ENCODE measurements around the gene GRAMD4.
"Not testable (repeated sequence)": the region's sequence is repeated elsewhere in the genome, so short reads cannot be mapped to it uniquely, and the experiment has no call there.

The GRAMD4 gene

GRCh38 chr22:46619240-46619829, 851 bp upstream of the GRAMD4 start:
- DNase-seq (ENCODE audit: low read depth in 2 of 2): no peak

DNA sequence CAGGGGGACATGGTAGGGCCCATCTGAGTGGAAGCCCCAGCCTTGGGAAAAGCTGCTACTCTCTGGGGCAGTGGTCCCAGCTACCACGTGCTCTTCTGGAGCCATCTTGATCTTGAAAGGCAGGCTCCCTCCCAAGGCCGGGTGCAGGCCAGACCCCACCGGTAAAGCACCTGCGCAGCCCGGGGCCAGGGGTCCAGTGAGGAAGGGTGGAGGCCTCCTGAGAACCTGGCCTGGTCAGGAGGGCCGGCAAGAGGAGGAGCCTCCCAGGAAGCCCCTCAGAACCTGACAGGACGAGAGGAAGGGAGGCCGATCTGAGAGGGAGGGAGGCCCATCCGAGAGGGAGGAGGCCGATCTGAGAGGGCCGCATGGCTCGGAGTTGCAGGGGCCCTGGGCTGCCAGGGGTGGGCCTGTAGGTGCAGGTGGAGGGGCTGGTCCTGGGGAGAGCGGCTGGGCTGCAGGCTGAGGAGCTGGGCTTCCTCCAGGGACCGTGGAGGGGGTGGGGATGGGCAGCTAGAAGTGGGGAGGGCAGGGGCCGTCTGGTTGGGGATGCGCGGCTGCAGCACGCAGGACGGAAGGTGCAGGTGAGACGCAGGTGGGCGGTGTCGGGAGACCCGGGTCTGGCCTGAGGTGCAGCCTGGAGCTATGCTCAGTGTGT, 529 bp downstream of the GRAMD4 start:
- DNase-seq (ENCODE audit: low read depth in 2 of 2): no peak

DNA sequence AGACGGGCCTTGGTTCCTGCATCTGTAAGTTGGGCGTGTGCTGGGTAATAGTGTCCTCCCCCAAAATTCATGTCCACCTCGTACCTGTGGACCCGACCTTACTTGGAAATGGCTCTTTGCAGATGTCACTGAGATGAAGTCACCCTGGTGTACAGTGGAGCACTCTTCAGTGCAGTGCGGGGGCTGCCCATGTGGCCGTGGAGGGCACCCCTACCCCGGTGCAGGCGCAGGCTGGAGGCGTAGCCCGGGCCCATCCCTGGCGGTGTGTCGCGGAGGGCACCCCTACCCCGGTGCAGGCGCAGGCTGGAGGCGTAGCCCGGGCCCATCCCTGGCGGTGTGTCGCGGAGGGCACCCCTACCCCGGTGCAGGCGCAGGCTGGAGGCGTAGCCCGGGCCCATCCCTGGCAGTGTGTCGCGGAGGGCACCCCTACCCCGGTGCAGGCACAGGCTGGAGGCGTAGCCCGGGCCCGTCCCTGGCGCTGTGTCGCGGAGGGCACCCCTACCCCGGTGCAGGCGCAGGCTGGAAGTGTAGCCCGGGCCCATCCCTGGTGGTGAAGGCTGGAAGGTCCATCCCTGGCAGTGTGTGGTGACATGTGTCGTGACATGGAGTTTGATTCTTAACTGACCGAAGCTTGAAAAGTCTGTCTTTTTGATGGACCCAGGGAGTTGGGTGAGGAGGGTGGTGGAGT, 1.2 kb downstream of the GRAMD4 start:
- DNase-seq (ENCODE audit: low read depth in 2 of 2): not testable (repeated sequence)

- no peak for DNase-seq (ENCODE audit: low read depth in 2 of 2)
Observed at GRCh38 chr22:46622081-46622521, 1.9 kb downstream of the GRAMD4 start.

GRCh38 chr22:46625113-46625842, 5.1 kb downstream of the GRAMD4 start:
- DNase-seq (ENCODE audit: low read depth in 2 of 2): no peak

DNA sequence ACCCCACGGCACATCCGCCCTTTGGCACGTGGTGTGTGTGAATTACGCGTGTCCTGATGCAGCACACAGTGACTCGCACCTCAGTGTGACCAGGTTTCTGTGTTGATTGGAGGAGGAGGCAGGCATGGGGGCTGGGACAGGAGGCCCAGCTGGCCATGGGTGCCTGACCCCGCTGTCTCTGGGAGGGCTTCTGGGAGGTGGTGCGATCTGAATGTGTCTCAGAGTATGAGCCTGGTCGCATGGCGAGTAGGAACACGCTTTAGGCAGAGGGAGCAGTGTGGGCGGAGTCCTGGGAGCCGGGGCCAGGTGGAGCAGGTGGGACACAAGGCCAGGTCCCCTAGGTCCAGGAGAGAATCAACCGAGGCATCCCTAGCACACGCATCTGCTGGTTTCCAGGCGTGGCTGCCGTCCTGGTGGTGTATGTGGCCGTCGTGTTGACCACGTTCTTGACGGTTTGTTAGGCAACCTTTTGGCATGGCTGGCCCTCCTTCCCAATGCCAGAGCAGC, 5.7 kb downstream of the GRAMD4 start:
- no peak for DNase-seq (ENCODE audit: low read depth in 2 of 2)

DNA sequence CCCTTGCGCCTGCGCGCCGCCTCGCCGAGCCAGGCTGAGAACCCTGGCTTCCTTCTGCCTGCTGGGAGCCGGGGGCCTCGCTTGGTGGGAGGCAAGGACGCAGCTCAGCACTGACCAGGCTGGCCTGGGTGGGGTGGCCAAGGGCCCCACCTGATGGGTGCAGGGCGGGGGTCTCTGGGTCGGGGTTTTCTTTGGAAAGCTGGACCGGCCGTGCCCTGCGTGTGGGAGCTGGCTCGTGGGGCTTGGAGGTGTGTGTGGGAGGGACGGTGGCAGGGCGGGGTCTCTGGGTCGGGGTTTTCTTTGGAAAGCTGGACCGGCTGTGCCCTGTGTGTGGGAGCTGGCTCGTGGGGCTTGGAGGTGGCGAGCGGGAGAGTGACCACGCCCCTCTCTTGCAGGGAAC, 6.2 kb downstream of the GRAMD4 start:
- no peak for DNase-seq (ENCODE audit: low read depth in 2 of 2)

- DNase-seq (ENCODE audit: low read depth in 2 of 2): no peak
Observed at GRCh38 chr22:46626911-46627805, 7.0 kb downstream of the GRAMD4 start.

- no peak for DNase-seq (ENCODE audit: low read depth in 2 of 2)
Observed at GRCh38 chr22:46627806-46628482, 7.8 kb downstream of the GRAMD4 start.

GRCh38 chr22:46628756-46629155, 8.6 kb downstream of the GRAMD4 start:
- no peak for DNase-seq (ENCODE audit: low read depth in 2 of 2)

GRCh38 chr22:46629291-46629690, 9.1 kb downstream of the GRAMD4 start:
- DNase-seq (ENCODE audit: low read depth in 2 of 2): no peak

GRCh38 chr22:46631113-46631512, 10.9 kb downstream of the GRAMD4 start:
- DNase-seq (ENCODE audit: low read depth in 2 of 2): no peak

DNA sequence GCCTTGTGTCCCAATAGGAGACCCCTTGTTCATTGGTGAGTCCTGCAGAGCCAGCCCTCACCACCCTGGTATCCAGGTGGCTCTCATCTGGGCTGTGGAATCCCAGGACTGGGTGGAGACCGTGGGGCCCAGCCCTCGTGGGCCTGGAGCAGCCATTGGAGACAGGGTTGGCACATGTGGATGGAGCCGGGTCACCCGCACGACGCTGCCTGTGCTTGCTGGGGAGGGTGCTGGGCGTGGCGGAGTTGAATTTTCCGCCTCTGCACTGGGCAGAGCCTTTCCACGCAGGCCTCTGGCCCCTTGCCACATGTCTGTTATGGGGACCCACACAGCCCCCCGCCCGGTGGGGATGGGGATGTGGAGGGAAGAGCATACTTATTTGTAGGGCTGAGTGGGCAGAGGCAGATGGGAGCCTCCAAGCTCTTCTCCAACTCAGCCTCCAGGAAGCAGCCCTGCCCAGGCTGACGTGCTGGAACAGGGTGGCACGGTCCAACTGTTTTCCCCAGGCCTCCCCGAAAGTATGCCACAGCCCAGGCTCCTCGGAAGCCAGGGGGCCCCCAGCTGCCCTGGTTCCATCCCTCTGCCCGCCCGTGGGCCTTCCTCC, 12.6 kb downstream of the GRAMD4 start:
- no peak for DNase-seq (ENCODE audit: low read depth in 2 of 2)

DNA sequence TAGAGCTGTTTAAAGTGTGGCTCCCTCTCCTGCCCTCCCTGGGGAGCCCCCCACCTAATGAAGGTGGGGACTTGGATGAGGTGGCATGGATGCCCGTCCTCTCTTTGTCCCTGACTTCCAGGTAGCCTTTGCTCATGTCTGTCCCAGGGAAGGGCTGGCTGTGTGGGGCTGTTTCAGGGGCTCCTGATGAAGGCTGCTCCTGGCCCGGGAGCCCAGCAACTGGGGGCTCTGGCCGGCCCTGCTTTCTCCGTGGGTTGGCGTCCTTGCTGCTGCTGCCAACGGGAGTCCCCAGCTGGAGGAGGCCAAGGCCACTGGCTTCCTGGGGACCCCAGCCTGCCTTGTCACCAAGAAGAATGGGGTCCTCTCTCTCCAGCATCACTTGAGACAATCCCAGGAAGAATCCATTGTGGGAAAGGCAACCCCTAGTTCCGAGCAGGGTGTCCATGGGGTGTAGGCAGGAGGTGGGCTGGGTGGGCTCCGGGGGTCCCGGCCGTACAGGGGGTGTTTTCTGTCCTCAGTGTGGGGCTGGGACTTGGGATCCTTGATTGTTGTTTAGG, 13.2 kb downstream of the GRAMD4 start:
- no peak for DNase-seq (ENCODE audit: low read depth in 2 of 2)

- DNase-seq (ENCODE audit: low read depth in 2 of 2): no peak
Observed at GRCh38 chr22:46634011-46634699, 14.0 kb downstream of the GRAMD4 start.

DNA sequence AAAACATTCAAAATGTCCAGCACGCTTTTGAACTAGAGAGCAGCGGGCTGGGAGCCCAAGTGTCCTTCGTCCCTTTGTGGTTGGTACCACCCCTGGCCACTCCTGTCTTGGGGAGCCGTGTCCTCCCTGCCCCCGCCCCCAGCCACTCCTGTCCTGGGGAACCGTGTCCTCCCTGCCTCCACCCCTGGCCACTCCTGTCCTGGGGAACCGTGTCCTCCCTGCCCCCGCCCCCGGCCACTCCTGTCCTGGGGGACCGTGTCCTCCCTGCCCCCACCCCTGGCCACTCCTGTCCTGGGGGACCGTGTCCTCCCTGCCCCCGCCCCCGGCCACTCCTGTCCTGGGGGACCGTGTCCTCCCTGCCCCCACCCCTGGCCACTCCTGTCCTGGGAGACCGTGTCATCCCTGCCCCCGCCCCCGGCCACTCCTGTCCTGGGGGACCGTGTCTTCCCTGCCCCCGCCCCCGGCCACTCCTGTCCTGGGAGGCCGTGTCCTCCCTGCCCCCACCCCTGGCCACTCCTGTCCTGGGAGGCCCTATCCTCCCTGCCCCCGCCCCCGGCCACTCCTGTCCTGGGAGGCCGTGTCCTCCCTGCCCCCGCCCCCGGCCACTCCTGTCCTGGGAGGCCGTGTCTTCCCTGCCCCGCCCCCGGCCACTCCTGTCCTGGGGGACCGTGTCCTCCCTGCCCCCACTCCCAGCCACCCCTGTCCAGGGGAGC, 14.9 kb downstream of the GRAMD4 start:
- not testable (repeated sequence) for DNase-seq (ENCODE audit: low read depth in 2 of 2)

GRCh38 chr22:46635756-46636155, 15.6 kb downstream of the GRAMD4 start:
- DNase-seq (ENCODE audit: low read depth in 2 of 2): no peak

DNA sequence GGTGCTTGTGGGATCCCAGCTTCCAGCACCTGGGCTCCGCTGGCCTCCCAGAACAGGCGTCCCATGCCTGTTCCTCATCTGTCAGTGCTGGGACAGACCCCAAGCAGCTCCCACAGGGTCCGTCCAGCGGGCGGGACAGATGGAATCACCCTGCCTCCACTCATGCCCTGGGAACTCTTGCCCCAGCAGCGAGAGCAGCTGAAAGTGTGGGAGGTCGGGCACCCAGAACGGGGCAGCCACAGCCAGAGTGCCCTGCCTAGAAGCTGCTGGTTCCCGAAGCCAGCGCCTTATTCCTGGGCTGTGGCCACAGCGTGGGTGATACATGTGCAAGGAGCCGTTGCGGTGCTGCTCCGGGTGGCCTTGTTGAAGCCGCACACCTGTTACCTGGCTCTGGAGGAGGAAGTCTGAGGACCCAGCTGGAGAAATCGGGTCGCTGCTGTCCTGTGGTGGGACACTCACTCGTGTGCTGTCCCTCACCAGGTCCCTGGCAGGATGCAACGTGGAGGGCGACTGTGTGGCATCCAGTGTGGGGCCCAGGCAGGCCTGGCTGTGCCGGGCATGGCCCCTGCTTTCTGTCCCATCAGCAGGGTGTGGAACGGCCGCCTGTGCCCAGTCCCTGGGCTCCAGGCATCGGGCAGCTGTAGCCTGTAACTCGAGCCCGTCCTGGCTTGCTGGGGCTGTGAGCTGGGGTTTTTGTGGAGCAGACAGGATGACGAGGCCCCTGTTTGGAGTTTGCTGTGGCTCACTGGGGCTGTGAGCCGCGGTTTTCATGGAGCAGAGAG, 16.2 kb downstream of the GRAMD4 start:
- no peak for DNase-seq (ENCODE audit: low read depth in 2 of 2)

Measured in stimulated activated CD8-positive, alpha-beta memory T cell treated with anti-CD3 and anti-CD28 coated beads, Interleukin-7, amount 100 ng/mL, for 1 hour (primary cell).